Naive thymus-derived CD4-positive, alpha-beta T cell (primary cell): ENCODE data around the gene KCNIP3. TPM values are rescaled to one million over a fixed set of nuclear protein-coding genes. Genes with fewer than 3 reads are reported as not detected.
A peak's percentile ranks its signal among the peaks of the same experiment; 100 is the strongest.
"Not testable (repeated sequence)": the region's sequence is repeated elsewhere in the genome, so short reads cannot be mapped to it uniquely, and the experiment has no call there.

Experiments used
- ATAC-seq: fragments of 150-1000 bp; cut with Tn5 transposase; 2 replicates; pipeline ENCODE4 v1.10.0; 2021; ENCODE audit warnings: mild to moderate bottlenecking, moderate library complexity
- CTCF ChIA-PET: fragments of 350-600 bp; sonication (Branson Sonifier 250); formaldehyde crosslinking; loops from one replicate; lab custom pipeline; 2021; ENCODE audit warnings: antibody characterized with exemption; lab: Charles Lee
- POLR2A ChIA-PET: fragments of 350-600 bp; sonication (Branson Sonifier 250); formaldehyde crosslinking; loops from one replicate; lab custom pipeline; 2021; ENCODE audit warnings: antibody characterized with exemption, inconsistent platforms; lab: Charles Lee
- DNase-seq, 9 donors: peaks; one replicate each; pipeline versions ENCODE4 v3.0.0 to v3.0.0-alpha.2; 2020 to 2022; ENCODE audit warnings: mixed read lengths in 1 of 9
- H3K27ac ChIP-seq: one replicate; pipeline ENCODE4 v1.7.0; 2013; ENCODE audit warnings: mild to moderate bottlenecking, low read depth, low read length, moderate library complexity
- H3K27me3 ChIP-seq, 2 donors: one replicate each; pipeline ENCODE4 v1.7.0; 2013; ENCODE audit warnings: low read length in 2 of 2, mild to moderate bottlenecking in 2 of 2, moderate library complexity in 2 of 2; ENCODE audit not compliant: control insufficient read depth in 2 of 2, insufficient read depth in 2 of 2
- H3K36me3 ChIP-seq, 3 experiments: 1 replicate in 2 of 3; 2 replicates in 1 of 3; pipeline ENCODE4 v1.7.0; 2013; ENCODE audit warnings: low read length in 3 of 3, mild to moderate bottlenecking in 3 of 3, moderate library complexity in 1 of 3; ENCODE audit not compliant: insufficient read depth in 3 of 3, control insufficient read depth in 2 of 3
- H3K4me1 ChIP-seq, 2 donors: one replicate each; pipeline ENCODE4 v1.7.0; 2013; ENCODE audit warnings: low read length in 2 of 2, mild to moderate bottlenecking in 2 of 2, moderate library complexity in 1 of 2; ENCODE audit not compliant: control insufficient read depth in 2 of 2, insufficient read depth in 2 of 2
- H3K4me3 ChIP-seq: 2 replicates; pipeline ENCODE4 v1.7.0; 2013; ENCODE audit warnings: mild to moderate bottlenecking, low read length
- H3K9me3 ChIP-seq, 3 experiments: 1 replicate in 2 of 3; 2 replicates in 1 of 3; pipeline ENCODE4 v1.7.0; 2013; ENCODE audit warnings: low read length in 3 of 3; ENCODE audit not compliant: control insufficient read depth in 2 of 3
- H3K27ac Mint-ChIP-seq, 9 donors: one replicate each; pipeline ENCODE4 v1.8.0; 2020 to 2022; ENCODE audit warnings: mixed read lengths in 9 of 9, mild to moderate bottlenecking in 8 of 9, moderate library complexity in 5 of 9, inconsistent platforms in 2 of 9
- H3K27me3 Mint-ChIP-seq, 5 donors: one replicate each; pipeline ENCODE4 v1.8.0; 2021 to 2022; ENCODE audit warnings: mixed read lengths in 5 of 5, mild to moderate bottlenecking in 1 of 5
- H3K36me3 Mint-ChIP-seq, 5 donors: one replicate each; pipeline ENCODE4 v1.8.0; 2020 to 2022; ENCODE audit warnings: mixed read lengths in 5 of 5, mild to moderate bottlenecking in 3 of 5, inconsistent platforms in 1 of 5
- H3K4me1 Mint-ChIP-seq, 7 donors: one replicate each; pipeline ENCODE4 v1.8.0; 2020 to 2022; ENCODE audit warnings: mixed read lengths in 7 of 7, mild to moderate bottlenecking in 3 of 7, inconsistent platforms in 1 of 7
- H3K4me3 Mint-ChIP-seq, 10 donors: one replicate each; pipeline ENCODE4 v1.8.0; 2020 to 2022; ENCODE audit warnings: mild to moderate bottlenecking in 10 of 10, mixed read lengths in 10 of 10, moderate library complexity in 6 of 10, inconsistent platforms in 2 of 10
- H3K9me3 Mint-ChIP-seq, 11 donors: one replicate each; pipeline ENCODE4 v1.8.0; 2020 to 2022; ENCODE audit warnings: mixed read lengths in 11 of 11, mild to moderate bottlenecking in 4 of 11, inconsistent platforms in 1 of 11, moderate library complexity in 1 of 11
- intact Hi-C, 2 donors: fragments of 100-400 bp; cut with micrococcal nuclease; formaldehyde crosslinking; loops; one replicate each; pipeline ENCODE4 v1.15.1; 2023
- polyA plus RNA-seq, 2 donors: library from polyadenylated mRNA; unstranded; fragments of 300-500 nt; fragmentation: Illumina TruSeq; gene quantifications; one replicate each; pipeline ENCODE4 v1.2.3, GENCODE V29; 2021
- total RNA-seq, 6 experiments: library from RNA in 5 of 6; stranded (reverse) in 5 of 6; gene quantifications; 1 replicate in 5 of 6; 2 replicates in 1 of 6; pipeline ENCODE4 v1.2.3 and lab custom pipeline; 2021 to 2026

Gene KCNIP3
- total and polyA plus RNA-seq, 7 experiments from 2014 or later: 1.0 TPM; not detected in 6

DNA sequence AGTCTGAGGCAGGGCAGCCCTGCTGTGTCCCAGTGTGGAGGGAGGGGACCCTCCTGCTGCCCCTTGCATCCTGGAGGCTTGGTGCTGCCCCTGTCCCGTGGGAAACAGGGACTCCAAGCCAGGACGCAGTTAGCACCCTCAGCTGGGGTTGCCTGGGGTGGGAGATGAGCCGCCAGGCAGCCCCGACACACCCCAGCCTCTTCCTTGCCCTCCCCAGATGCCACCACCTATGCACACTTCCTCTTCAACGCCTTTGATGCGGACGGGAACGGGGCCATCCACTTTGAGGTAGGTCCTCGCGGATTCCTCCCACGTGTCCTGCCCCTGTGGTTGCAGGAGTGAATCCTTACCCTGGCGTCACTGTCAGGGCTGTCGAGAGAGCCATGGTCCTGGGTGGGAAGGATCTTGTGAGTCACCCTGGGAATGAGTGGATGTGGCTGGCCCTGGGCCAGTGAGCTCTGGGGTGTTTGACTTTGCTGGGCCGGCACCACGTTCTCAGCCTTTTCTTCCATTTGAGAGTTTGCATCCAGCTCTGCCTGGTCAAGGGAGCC, 77.8 kb downstream of the KCNIP3 start:
- POLR2A ChIA-PET: no interaction called here
- no peaks in the 10 kb centered on the region for H3K36me3 ChIP-seq
- CTCF ChIA-PET: no interaction called here
- H3K27ac Mint-ChIP-seq: no peak overlapping the region
- no peaks in the 10 kb centered on the region for H3K9me3 ChIP-seq
- no peak overlapping the region for H3K4me3 ChIP-seq
- H3K27ac ChIP-seq: no peak overlapping the region
- peaks cover 0 to 18% (median 5%) of the 10 kb centered on the region in 11 donors for H3K9me3 Mint-ChIP-seq
- ATAC-seq (no peak), DNase-seq (no peak)
- H3K36me3 Mint-ChIP-seq: peaks cover 0 to 5% (median 0%) of the 10 kb centered on the region in 5 donors
- H3K4me1 Mint-ChIP-seq: peaks cover 0 to 4% (median 0%) of the 10 kb centered on the region in 7 donors
- H3K4me1 ChIP-seq: no peaks in the 10 kb centered on the region
- H3K27me3 Mint-ChIP-seq: peaks cover 4 to 40% (median 29%) of the 10 kb centered on the region in 5 donors
- H3K4me3 Mint-ChIP-seq: no peak overlapping the region
- intact Hi-C loops: no loop called here
- H3K27me3 ChIP-seq: no peaks in the 10 kb centered on the region

- Histone ChIP-seq H3K27ac (no peak overlapping the region), H3K9me3 (no peaks in the 10 kb centered on the region), H3K4me3 (no peak overlapping the region), H3K4me1 (no peaks in the 10 kb centered on the region), H3K36me3 (no peaks in the 10 kb centered on the region), H3K27me3 (no peaks in the 10 kb centered on the region)
- POLR2A ChIA-PET: no interaction called here
- peaks cover 0 to 5% (median 0%) of the 10 kb centered on the region in 5 donors for H3K36me3 Mint-ChIP-seq
- peaks cover 0 to 4% (median 0%) of the 10 kb centered on the region in 7 donors for H3K4me1 Mint-ChIP-seq
- intact Hi-C loops: no loop called here
- H3K27me3 Mint-ChIP-seq: peaks cover 2 to 40% (median 24%) of the 10 kb centered on the region in 5 donors
- CTCF ChIA-PET: no interaction called here
- peak overlapping the region in 1 of 10 donors; percentile 20 for H3K4me3 Mint-ChIP-seq
- no peak for DNase-seq
- ATAC-seq: no peak
- H3K9me3 Mint-ChIP-seq: peaks cover 0 to 15% (median 5%) of the 10 kb centered on the region in 11 donors
- H3K27ac Mint-ChIP-seq: no peak overlapping the region
Measured at GRCh38 chr2:95375532-95376150, 78.5 kb downstream of the KCNIP3 start.

DNA sequence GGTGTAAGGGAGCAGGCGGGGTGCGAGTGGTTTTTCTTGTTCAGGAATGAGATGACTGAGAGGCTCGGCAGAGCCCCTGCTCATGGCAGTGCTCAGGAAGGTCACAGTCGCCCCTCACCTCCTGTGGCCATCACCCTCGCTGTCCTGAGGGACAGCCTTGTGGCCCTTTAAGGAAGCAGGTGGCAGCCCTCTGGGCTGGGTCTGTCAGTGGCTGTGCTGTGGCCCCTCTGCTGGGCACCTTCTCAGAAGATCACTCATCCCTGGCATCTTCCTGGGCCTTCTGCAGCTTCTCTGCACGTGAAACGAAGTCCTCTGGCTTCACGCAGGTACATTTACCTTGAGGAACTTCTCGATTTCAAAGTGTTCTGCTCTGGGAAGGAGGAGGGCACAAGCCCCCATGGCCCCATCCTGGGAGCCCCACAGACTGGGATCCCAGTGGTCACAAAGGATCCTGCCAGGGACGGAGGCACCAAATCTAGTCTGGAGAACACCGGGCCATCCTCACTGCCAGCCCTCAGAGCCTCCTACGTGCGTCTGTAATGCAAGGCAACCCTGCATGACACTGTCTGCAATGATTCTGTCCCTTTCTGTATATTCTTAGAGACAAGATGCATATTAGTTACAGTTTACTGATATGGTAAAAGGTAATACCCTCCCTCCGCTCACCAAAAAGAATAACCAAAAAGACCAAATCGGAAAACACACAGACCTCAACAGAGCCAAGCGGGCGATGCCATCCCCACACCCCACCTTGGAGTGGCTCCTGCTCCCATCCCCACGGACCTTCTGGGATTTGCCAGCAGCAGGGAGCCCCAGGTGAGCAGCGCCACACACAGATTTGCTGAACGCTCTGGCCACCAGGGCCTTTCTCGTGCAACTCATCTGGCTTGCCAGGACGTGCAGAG, 79.4 kb downstream of the KCNIP3 start:
- no peaks in the 10 kb centered on the region for H3K9me3 ChIP-seq
- DNase-seq: no peak
- Mint-ChIP-seq H3K4me1 (peaks cover 0 to 4% (median 0%) of the 10 kb centered on the region in 7 donors), H3K9me3 (peaks cover 0 to 8% (median 3%) of the 10 kb centered on the region in 11 donors), H3K4me3 (peak overlapping the region in 1 of 10 donors; percentile 20), H3K27ac (no peak overlapping the region), H3K27me3 (peaks cover 2 to 35% (median 21%) of the 10 kb centered on the region in 5 donors), H3K36me3 (peaks cover 0 to 4% (median 0%) of the 10 kb centered on the region in 5 donors)
- no peak overlapping the region for H3K4me3 ChIP-seq
- CTCF ChIA-PET: no interaction called here
- POLR2A ChIA-PET: no interaction called here
- H3K27ac ChIP-seq: no peak overlapping the region
- ATAC-seq: no peak
- H3K4me1 ChIP-seq: no peaks in the 10 kb centered on the region
- H3K36me3 ChIP-seq: no peaks in the 10 kb centered on the region
- H3K27me3 ChIP-seq: no peaks in the 10 kb centered on the region
- intact Hi-C loops: no loop called here

DNA sequence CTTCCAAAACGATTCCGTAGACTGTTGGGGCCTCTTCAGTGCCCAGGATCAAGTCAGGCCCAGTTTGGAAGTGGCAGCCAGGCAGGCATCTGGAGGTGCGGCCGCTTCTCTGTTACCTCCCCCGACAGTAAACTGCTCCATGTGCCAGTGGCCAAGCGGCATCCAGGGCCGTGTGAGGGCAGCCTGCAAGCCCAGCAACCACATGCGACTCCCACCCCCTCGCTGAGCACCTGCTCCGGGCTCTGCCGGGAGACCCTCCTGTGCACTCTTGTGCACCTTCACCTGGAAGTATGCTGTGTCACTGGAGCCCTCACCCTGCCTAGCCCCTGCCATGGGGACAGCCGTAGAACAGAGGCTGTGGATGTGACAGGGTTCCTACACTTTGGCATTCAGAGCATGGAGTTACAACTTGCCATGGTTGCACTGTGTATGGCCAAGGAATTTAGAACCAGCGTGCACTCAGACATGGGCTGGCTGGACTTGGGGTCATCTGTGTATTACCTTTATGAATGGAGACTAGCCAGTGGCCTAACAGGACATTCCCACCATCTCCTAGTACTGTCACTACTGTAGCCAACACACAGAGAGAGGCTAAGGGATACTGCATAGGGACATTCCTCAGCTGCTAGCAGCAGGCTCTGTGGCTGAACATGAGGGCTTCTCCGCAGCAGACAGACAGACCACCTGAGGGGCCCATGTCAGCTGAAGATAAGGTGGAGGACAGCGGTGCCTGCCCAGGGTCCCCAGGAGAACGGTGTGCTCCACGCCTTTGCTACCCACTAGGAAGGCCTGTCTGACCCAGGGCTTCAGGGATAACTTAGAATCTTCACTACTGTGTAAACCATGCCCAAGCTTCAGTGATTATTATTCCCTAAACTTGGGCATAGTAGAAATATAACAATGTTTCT, 80.3 kb downstream of the KCNIP3 start:
- H3K27me3 Mint-ChIP-seq: peaks cover 0 to 30% (median 17%) of the 10 kb centered on the region in 5 donors
- H3K36me3 Mint-ChIP-seq: no peaks in the 10 kb centered on the region
- H3K4me3 Mint-ChIP-seq: no peak overlapping the region
- Histone ChIP-seq H3K27me3 (no peaks in the 10 kb centered on the region), H3K36me3 (no peaks in the 10 kb centered on the region), H3K4me3 (no peak overlapping the region), H3K27ac (no peak overlapping the region), H3K9me3 (no peaks in the 10 kb centered on the region), H3K4me1 (no peaks in the 10 kb centered on the region)
- H3K9me3 Mint-ChIP-seq: peaks cover 0 to 3% (median 0%) of the 10 kb centered on the region in 11 donors
- intact Hi-C loops: no loop called here
- CTCF ChIA-PET: no interaction called here
- ATAC-seq (no peak), DNase-seq (no peak)
- POLR2A ChIA-PET: no interaction called here
- H3K4me1 Mint-ChIP-seq: peaks cover 0 to 4% (median 0%) of the 10 kb centered on the region in 7 donors
- no peak overlapping the region for H3K27ac Mint-ChIP-seq

DNA sequence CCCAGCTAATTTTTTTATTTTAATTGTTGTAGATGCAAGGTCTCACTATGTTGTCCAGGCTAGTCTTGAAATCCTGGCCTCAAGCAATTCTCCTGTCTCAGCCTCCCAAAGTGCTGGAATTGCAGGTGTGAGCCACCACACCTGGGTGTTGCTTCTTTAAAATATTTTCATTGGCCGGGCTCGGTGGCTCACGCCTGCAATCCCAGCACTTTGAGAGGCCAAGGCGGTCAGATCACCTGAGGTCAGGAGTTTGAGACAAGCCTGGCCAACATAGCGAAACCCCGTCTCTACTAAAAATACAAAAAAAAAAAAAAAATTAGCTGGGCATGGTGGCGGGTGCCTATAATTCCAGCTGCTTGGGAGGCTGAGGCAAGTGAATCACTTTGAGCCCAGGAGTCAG, 81.1 kb downstream of the KCNIP3 start:
- DNase-seq, H3K4me3 Mint-ChIP-seq, ATAC-seq, H3K27ac ChIP-seq, H3K27me3 ChIP-seq, intact Hi-C loops, POLR2A ChIA-PET, H3K27ac Mint-ChIP-seq, H3K4me3 ChIP-seq, H3K36me3 ChIP-seq, H3K36me3 Mint-ChIP-seq, H3K9me3 Mint-ChIP-seq, CTCF ChIA-PET, H3K9me3 ChIP-seq, H3K4me1 ChIP-seq, H3K4me1 Mint-ChIP-seq: not testable (repeated sequence)
- H3K27me3 Mint-ChIP-seq: peaks cover 0 to 25% (median 13%) of the 10 kb centered on the region in 5 donors

DNA sequence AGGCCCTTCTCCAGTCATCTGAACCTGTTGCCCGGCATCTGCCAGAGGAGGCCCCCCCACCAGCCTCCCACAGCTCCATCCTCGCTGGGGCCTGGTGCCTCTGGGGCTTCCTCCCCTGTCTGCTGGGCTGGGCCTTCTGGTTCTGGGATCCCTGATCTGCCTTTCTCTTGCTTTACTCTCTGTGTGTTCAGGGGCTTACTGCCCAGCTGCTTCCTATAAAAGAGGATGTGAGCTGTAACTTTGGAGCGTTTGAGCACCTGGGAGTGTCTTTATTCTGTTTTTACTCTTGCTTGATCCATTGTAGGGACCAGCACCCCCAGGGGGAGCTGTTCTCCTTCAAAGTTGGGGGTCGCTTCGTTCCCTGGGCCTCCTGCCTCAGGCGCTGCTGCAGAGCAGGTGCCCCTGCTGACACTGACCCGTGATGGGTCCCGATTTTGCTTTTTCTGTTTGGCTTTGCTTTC, 82.3 kb downstream of the KCNIP3 start:
- intact Hi-C loops: no loop called here
- Mint-ChIP-seq H3K4me1 (peaks cover 0 to 4% (median 0%) of the 10 kb centered on the region in 7 donors), H3K36me3 (no peaks in the 10 kb centered on the region), H3K9me3 (no peaks in the 10 kb centered on the region), H3K27me3 (peaks cover 0 to 30% (median 18%) of the 10 kb centered on the region in 5 donors), H3K4me3 (no peak overlapping the region), H3K27ac (no peak overlapping the region)
- H3K9me3 ChIP-seq: no peaks in the 10 kb centered on the region
- no peaks in the 10 kb centered on the region for H3K4me1 ChIP-seq
- no peak overlapping the region for H3K27ac ChIP-seq
- ATAC-seq (no peak), DNase-seq (no peak)
- CTCF ChIA-PET: no interaction called here
- H3K27me3 ChIP-seq: no peaks in the 10 kb centered on the region
- H3K36me3 ChIP-seq: no peaks in the 10 kb centered on the region
- H3K4me3 ChIP-seq: no peak overlapping the region
- POLR2A ChIA-PET: no interaction called here
